Measurements from ENCODE around the gene GPR157. TPM values are rescaled to one million over a fixed set of nuclear protein-coding genes. Genes with fewer than 3 reads are reported as not detected.
A peak's percentile ranks its signal among the peaks of the same experiment; 100 is the strongest.

Gene GPR157
- total and polyA plus RNA-seq, 2 of the 13 experiments (the other 11 are each of a cell fraction or from before 2014, with no cell fraction given), result 10.1 to 19.2 TPM

DNA sequence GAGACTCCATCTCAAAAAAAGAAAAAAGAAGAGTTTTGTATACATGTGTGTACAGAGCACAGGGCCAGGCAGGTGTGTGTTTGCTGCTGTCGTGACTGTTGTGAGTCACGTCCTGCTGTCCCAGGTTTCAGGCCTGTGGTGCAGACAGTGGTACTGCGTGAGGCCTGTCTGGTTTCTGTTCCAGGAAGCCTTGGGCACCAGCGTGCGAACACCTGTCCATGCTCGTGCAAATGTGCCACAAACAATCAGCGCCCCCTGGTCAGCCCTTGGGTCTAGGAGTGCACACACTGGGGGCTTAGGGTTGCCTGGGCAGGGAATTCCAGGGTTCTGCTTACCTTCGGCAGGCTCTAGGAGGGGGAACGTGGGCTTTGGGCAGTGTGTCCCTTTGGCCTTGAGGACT, 16.9 kb downstream of the GPR157 start (continued):
- TF ChIP-seq, protein P1, sequence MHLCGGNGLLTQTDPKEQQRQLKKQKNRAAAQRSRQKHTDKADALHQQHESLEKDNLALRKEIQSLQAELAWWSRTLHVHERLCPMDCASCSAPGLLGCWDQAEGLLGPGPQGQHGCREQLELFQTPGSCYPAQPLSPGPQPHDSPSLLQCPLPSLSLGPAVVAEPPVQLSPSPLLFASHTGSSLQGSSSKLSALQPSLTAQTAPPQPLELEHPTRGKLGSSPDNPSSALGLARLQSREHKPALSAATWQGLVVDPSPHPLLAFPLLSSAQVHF (CRISPR knock-in tag; IDR thresholded peaks at IDR 0.05), result no peak
- TF ChIP-seq HNRNPL (IDR thresholded peaks at IDR 0.05; ENCODE audit: low read depth, low read length) (0 out of 2 replicates have a peak, but pooled peaks have one; percentile 35), GATA4 (IDR thresholded peaks at IDR 0.05; ENCODE audit: borderline replicate concordance, low read depth) (no peak), NR2F6 (IDR thresholded peaks at IDR 0.05) (peak; percentile 37; the same call in 1 of the 2 replicates), NR2F6 (CRISPR knock-in tag; IDR thresholded peaks at IDR 0.05) (no peak), SAP130 (CRISPR knock-in tag; IDR thresholded peaks at IDR 0.05; ENCODE audit: low read depth) (no peak), ZNF567 (CRISPR knock-in tag; IDR thresholded peaks at IDR 0.05; ENCODE audit: borderline replicate concordance) (no peak), SRSF9 (IDR thresholded peaks at IDR 0.05; ENCODE audit: borderline replicate concordance, insufficient read depth, low read depth, low read length, poor library complexity, severe bottlenecking) (no peak), PAWR (CRISPR knock-in tag; IDR thresholded peaks at IDR 0.05; ENCODE audit: borderline replicate concordance) (no peak), NCOA2 (CRISPR knock-in tag; IDR thresholded peaks at IDR 0.05) (no peak), RELA (CRISPR knock-in tag; IDR thresholded peaks at IDR 0.05) (no peak), ZNF547 (CRISPR knock-in tag; IDR thresholded peaks at IDR 0.05) (peak; percentile 39; the same call in 1 of the 2 replicates), RXRA (CRISPR knock-in tag; IDR thresholded peaks at IDR 0.05) (0 out of 2 replicates have a peak, but pooled peaks have one; percentile 20)
- TF ChIP-seq, protein P2, sequence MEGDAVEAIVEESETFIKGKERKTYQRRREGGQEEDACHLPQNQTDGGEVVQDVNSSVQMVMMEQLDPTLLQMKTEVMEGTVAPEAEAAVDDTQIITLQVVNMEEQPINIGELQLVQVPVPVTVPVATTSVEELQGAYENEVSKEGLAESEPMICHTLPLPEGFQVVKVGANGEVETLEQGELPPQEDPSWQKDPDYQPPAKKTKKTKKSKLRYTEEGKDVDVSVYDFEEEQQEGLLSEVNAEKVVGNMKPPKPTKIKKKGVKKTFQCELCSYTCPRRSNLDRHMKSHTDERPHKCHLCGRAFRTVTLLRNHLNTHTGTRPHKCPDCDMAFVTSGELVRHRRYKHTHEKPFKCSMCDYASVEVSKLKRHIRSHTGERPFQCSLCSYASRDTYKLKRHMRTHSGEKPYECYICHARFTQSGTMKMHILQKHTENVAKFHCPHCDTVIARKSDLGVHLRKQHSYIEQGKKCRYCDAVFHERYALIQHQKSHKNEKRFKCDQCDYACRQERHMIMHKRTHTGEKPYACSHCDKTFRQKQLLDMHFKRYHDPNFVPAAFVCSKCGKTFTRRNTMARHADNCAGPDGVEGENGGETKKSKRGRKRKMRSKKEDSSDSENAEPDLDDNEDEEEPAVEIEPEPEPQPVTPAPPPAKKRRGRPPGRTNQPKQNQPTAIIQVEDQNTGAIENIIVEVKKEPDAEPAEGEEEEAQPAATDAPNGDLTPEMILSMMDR (CRISPR knock-in tag; IDR thresholded peaks at IDR 0.05), result 0 out of 2 replicates have a peak, but pooled peaks have one; percentile 26
- TF ChIP-seq, protein P3, sequence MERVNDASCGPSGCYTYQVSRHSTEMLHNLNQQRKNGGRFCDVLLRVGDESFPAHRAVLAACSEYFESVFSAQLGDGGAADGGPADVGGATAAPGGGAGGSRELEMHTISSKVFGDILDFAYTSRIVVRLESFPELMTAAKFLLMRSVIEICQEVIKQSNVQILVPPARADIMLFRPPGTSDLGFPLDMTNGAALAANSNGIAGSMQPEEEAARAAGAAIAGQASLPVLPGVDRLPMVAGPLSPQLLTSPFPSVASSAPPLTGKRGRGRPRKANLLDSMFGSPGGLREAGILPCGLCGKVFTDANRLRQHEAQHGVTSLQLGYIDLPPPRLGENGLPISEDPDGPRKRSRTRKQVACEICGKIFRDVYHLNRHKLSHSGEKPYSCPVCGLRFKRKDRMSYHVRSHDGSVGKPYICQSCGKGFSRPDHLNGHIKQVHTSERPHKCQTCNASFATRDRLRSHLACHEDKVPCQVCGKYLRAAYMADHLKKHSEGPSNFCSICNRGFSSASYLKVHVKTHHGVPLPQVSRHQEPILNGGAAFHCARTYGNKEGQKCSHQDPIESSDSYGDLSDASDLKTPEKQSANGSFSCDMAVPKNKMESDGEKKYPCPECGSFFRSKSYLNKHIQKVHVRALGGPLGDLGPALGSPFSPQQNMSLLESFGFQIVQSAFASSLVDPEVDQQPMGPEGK (CRISPR knock-in tag; IDR thresholded peaks at IDR 0.05), result peak; percentile 47; the same call in 1 of the 2 replicates
- TF ChIP-seq, protein P4, sequence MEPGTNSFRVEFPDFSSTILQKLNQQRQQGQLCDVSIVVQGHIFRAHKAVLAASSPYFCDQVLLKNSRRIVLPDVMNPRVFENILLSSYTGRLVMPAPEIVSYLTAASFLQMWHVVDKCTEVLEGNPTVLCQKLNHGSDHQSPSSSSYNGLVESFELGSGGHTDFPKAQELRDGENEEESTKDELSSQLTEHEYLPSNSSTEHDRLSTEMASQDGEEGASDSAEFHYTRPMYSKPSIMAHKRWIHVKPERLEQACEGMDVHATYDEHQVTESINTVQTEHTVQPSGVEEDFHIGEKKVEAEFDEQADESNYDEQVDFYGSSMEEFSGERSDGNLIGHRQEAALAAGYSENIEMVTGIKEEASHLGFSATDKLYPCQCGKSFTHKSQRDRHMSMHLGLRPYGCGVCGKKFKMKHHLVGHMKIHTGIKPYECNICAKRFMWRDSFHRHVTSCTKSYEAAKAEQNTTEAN (CRISPR knock-in tag; conservative IDR thresholded peaks at IDR 0.05), result peak; percentile 86

Measured in HepG2 (cell line).